ENCODE measurements around the gene MGRN1. TPM values are rescaled to one million over a fixed set of nuclear protein-coding genes. Genes with fewer than 3 reads are reported as not detected.
A peak's percentile ranks its signal among the peaks of the same experiment; 100 is the strongest.

Gene MGRN1
- total RNA-seq, 3 donors from 2014 or later: 26.7 to 28.5 (median 27.9) TPM

DNA sequence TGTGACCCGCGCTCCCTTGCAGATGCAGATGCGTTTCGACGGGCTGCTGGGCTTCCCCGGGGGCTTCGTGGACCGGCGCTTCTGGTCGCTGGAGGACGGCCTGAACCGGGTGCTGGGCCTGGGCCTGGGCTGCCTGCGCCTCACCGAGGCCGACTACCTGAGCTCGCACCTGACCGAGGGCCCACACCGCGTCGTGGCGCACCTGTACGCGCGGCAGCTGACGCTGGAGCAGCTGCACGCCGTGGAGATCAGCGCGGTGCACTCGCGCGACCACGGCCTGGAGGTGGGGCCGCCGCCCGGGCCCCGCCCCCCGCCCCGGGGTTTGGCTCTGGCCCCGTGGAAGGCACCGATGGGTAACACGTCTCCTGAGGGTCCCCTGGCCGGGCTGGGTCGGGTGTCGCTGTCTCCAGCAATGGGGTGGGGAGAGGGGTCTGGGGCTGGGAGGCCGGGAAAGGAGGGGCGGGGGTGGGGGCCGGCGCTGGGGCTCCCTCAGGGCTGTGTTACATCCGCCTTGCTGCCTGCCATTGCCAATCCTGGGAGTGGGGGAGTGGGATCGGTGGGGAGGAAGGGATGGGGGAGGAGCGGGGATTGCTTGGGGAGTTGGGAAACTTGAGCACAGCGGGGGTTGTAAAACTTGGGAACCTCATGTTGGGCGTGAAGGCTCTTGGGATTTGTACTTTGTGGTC lies 69.5 kb downstream of the MGRN1 start:
- Histone ChIP-seq H3K27ac (peak overlapping the region; percentile 82 to 96), H3K4me1 (peaks cover 13 to 20% of the 10 kb centered on the region in 2 donors), H3K36me3 (no peaks in the 10 kb centered on the region), H3K4me3 (peak overlapping the region; percentile 78 to 100 (median 81)), H3K27me3 (no peaks in the 10 kb centered on the region), H3K9me3 (no peaks in the 10 kb centered on the region)
- TF ChIP-seq POLR2AphosphoS5 (IDR thresholded peaks at IDR 0.05): no peak
- no peak for TF ChIP-seq CTCF (IDR thresholded peaks at IDR 0.05)
- no peak for TF ChIP-seq POLR2A (IDR thresholded peaks at IDR 0.05)
- intact Hi-C loops (cut with DNase I; ENCODE audit: low total_unique reads): loop anchor here (2.0 kb wide), 1 partner anchor 75 kb away; no protein-coding TSS in a partner anchor
- DNase-seq (ENCODE audit: low spot score in 2 of 2): no peak

DNA sequence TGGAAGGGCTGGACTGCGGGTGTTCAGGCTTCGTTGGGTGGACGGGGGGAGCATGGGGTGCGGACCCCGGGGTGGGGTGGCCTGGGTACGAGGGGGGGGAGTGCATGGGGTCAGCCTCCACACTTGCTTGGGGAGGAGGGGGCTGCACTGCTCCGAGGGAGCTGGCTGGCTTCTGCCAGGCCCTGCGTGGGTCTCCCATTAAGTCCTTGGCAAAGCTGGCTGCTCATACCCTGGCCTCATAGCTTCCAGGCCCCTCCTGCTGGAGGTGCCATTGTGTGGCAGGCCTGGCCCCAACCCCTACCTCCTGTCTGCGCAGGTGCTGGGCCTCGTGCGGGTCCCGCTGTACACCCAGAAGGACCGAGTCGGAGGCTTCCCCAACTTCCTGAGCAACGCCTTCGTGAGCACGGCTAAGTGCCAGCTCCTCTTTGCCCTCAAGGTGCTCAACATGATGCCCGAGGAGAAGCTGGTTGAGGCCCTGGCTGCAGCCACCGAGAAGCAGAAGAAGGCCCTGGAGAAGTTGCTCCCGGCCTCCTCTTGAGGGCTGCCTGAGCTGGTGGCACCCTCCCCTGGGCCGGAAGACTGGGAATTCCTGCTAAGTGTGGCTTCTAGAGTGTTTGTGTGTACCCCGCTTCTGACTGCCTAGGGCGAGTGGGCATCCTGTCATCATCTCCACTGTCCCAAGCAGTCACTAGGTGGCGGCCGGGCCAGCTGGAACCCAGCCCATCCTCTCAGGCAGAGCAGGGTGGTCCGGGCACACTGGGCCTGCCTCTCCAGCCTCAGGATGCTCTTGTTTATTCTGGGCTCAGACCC lies 70.2 kb downstream of the MGRN1 start:
- peak in 1 of 2 donors; percentile 53 for DNase-seq (ENCODE audit: low spot score in 2 of 2)
- H3K4me1 ChIP-seq: peaks cover 13 to 20% of the 10 kb centered on the region in 2 donors
- intact Hi-C loops (cut with DNase I; ENCODE audit: low total_unique reads): no loop called here
- peak overlapping the region; percentile 82 to 96 for H3K27ac ChIP-seq
- peak overlapping the region; percentile 78 to 100 (median 81) for H3K4me3 ChIP-seq
- no peaks in the 10 kb centered on the region for H3K27me3 ChIP-seq
- H3K9me3 ChIP-seq: no peaks in the 10 kb centered on the region
- TF ChIP-seq POLR2AphosphoS5 (IDR thresholded peaks at IDR 0.05): no peak
- TF ChIP-seq POLR2A (IDR thresholded peaks at IDR 0.05): no peak
- TF ChIP-seq CTCF (IDR thresholded peaks at IDR 0.05): no peak
- no peaks in the 10 kb centered on the region for H3K36me3 ChIP-seq

- Histone ChIP-seq H3K4me1 (peaks cover 13 to 20% of the 10 kb centered on the region in 2 donors), H3K36me3 (no peaks in the 10 kb centered on the region), H3K27me3 (no peaks in the 10 kb centered on the region), H3K9me3 (no peaks in the 10 kb centered on the region), H3K4me3 (no peak overlapping the region), H3K27ac (peak overlapping the region; percentile 82 to 96)
- DNase-seq (ENCODE audit: low spot score in 2 of 2): no peak
- intact Hi-C loops (cut with DNase I; ENCODE audit: low total_unique reads): no loop called here
- TF ChIP-seq POLR2A (IDR thresholded peaks at IDR 0.05): no peak
- TF ChIP-seq POLR2AphosphoS5 (IDR thresholded peaks at IDR 0.05): no peak
- no peak for TF ChIP-seq CTCF (IDR thresholded peaks at IDR 0.05)
Observed at GRCh38 chr16:4695473-4696171, 71.0 kb downstream of the MGRN1 start.

- Histone ChIP-seq H3K9me3 (no peaks in the 10 kb centered on the region), H3K4me1 (peaks cover 13 to 20% of the 10 kb centered on the region in 2 donors), H3K27me3 (no peaks in the 10 kb centered on the region), H3K4me3 (no peak overlapping the region), H3K27ac (peak overlapping the region; percentile 82 to 96), H3K36me3 (no peaks in the 10 kb centered on the region)
- no peak for DNase-seq (ENCODE audit: low spot score in 2 of 2)
- TF ChIP-seq CTCF (IDR thresholded peaks at IDR 0.05) (no peak), POLR2AphosphoS5 (IDR thresholded peaks at IDR 0.05) (no peak), POLR2A (IDR thresholded peaks at IDR 0.05) (no peak)
- intact Hi-C loops (cut with DNase I; ENCODE audit: low total_unique reads): no loop called here
Observed at GRCh38 chr16:4696172-4696904, 71.7 kb downstream of the MGRN1 start.
